A549 (cell line): ENCODE measurements around the gene OPRL1. TPM values are rescaled to one million over a fixed set of nuclear protein-coding genes. Genes with fewer than 3 reads are reported as not detected.

Experiments
- ATAC-seq, 2 experiments: fragments of 200-7000 bp in 1 of 2; fragments of >200 bp in 1 of 2; cut with Nextera tagmentation in 1 of 2; cut with Tn5 transposase in 1 of 2; 3 replicates each; pipeline versions ENCODE4 v1.8.0 to v1.9.1; 2018 to 2020; ENCODE audit warnings: mild to moderate bottlenecking in 1 of 2, moderate library complexity in 1 of 2
- CTCF ChIA-PET: fragments of 300-600 bp; sonication (Branson Sonifier 250); formaldehyde crosslinking; extraction: SDS; loops from one replicate; lab custom pipeline; 2021; ENCODE audit warnings: antibody characterized with exemption, inconsistent platforms; lab: Yijun Ruan, JAX
- POLR2A ChIA-PET: fragments of 350-600 bp; formaldehyde crosslinking; extraction: SDS; loops from one replicate; lab custom pipeline; 2021; ENCODE audit warnings: antibody characterized with exemption, inconsistent platforms; lab: Yijun Ruan, JAX
- DNase-seq, 2 experiments: peaks; one replicate each; pipeline versions ENCODE4 v3.0.0 to v3.0.0-alpha.2; 2011 to 2016; ENCODE audit warnings: low read depth in 1 of 2, low spot score in 1 of 2
- FAIRE-seq: peaks from 2 replicates; lab custom pipeline; 2011; peaks lifted over from hg19 to GRCh38; lab: Jason Lieb, UNC
- H3K27ac ChIP-seq, 2 experiments: fragments of >200 bp; sonication (Bioruptor Twin); formaldehyde crosslinking; 3 replicates each; pipeline ENCODE4 v1.5.1; 2016 to 2017
- H3K4me1 ChIP-seq: fragments of >200 bp; sonication (Bioruptor Twin); formaldehyde crosslinking; 3 replicates; pipeline ENCODE4 v1.6.1; 2016
- H3K4me2 ChIP-seq: fragments of >200 bp; sonication (Bioruptor Twin); formaldehyde crosslinking; 3 replicates; pipeline ENCODE4 v1.6.1; 2016
- H3K4me3 ChIP-seq: fragments of >200 bp; sonication (Bioruptor Twin); formaldehyde crosslinking; 3 replicates; pipeline ENCODE4 v1.5.1; 2016
- H3K9me3 ChIP-seq: fragments of >200 bp; sonication (Bioruptor Twin); formaldehyde crosslinking; 3 replicates; pipeline ENCODE4 v1.6.1; 2016
- BHLHE40 ChIP-seq: IDR thresholded peaks from 2 replicates; pipeline ENCODE4 v1.6.1; 2012; ENCODE audit warnings: low read depth, low read length, inconsistent platforms
- EHMT2 ChIP-seq: fragments of 200-600 bp; sonication (generic); IDR thresholded peaks from 2 replicates; pipeline ENCODE4 v1.6.1; 2016; ENCODE audit warnings: antibody characterized with exemption, low read depth, mild to moderate bottlenecking, moderate library complexity
- EP300 ChIP-seq, 2 experiments: fragments of >200 bp; sonication (Bioruptor Twin); formaldehyde crosslinking; IDR thresholded peaks; 2 replicates in 1 of 2; 3 replicates in 1 of 2; pipeline ENCODE4 v1.6.1; 2016 to 2017
- FOSB ChIP-seq: fragments of 250-450 bp; sonication (Bioruptor Pico); IDR thresholded peaks from 2 replicates; pipeline ENCODE4 v1.5.0; 2020; ENCODE audit warnings: mild to moderate bottlenecking, moderate library complexity
- GATA3 ChIP-seq: IDR thresholded peaks from 2 replicates; pipeline ENCODE4 v1.6.1; 2012; ENCODE audit warnings: borderline replicate concordance
- HMGXB4 ChIP-seq: fragments of 250-450 bp; sonication (Bioruptor Pico); IDR thresholded peaks from 2 replicates; pipeline ENCODE4 v1.5.0; 2021; ENCODE audit warnings: mild to moderate bottlenecking, moderate library complexity, borderline replicate concordance
- HOXA7 ChIP-seq: fragments of 250-450 bp; sonication (Bioruptor Pico); IDR thresholded peaks from 2 replicates; pipeline ENCODE4 v1.5.0; 2020; ENCODE audit warnings: mild to moderate bottlenecking, moderate library complexity
- HOXB5 ChIP-seq: fragments of 250-450 bp; sonication (Bioruptor Pico); IDR thresholded peaks from 2 replicates; pipeline ENCODE4 v1.5.0; 2020; ENCODE audit warnings: mild to moderate bottlenecking, moderate library complexity
- JUN ChIP-seq, 2 experiments: fragments of >200 bp; sonication (Bioruptor Twin); formaldehyde crosslinking; IDR thresholded peaks; 2 replicates in 1 of 2; 3 replicates in 1 of 2; pipeline ENCODE4 v1.6.1; 2016 to 2017
- JUNB ChIP-seq: fragments of >200 bp; sonication (Bioruptor Twin); formaldehyde crosslinking; IDR thresholded peaks from 2 replicates; pipeline ENCODE4 v1.6.1; 2016
- KDM1A ChIP-seq: fragments of 200-600 bp; sonication (generic); IDR thresholded peaks from 2 replicates; pipeline ENCODE4 v1.6.1; 2016; ENCODE audit warnings: low read depth, mild to moderate bottlenecking
- MAX ChIP-seq: IDR thresholded peaks from 2 replicates; pipeline ENCODE4 v1.6.1; 2012
- PHF8 ChIP-seq: fragments of 200-600 bp; sonication (generic); IDR thresholded peaks from 2 replicates; pipeline ENCODE4 v1.6.1; 2016; ENCODE audit warnings: low read depth, mild to moderate bottlenecking, antibody characterized with exemption, moderate library complexity, borderline replicate concordance
- RAD21 ChIP-seq, 2 experiments: fragments of >200 bp in 1 of 2; sonication (Bioruptor Twin) in 1 of 2; formaldehyde crosslinking in 1 of 2; IDR thresholded peaks in 1 of 2; conservative IDR thresholded peaks in 1 of 2; 2 replicates in 1 of 2; 3 replicates in 1 of 2; pipeline ENCODE4 v1.6.1; 2012 to 2018; ENCODE audit warnings: inconsistent platforms in 1 of 2
- RFX5 ChIP-seq: fragments of 450-650 bp; IDR thresholded peaks from 2 replicates; pipeline ENCODE4 v1.7.1; 2014; ENCODE audit warnings: antibody characterized with exemption, mild to moderate bottlenecking, moderate library complexity
- SREBF2 ChIP-seq: fragments of 450-650 bp; IDR thresholded peaks from 2 replicates; pipeline ENCODE4 v1.6.1; 2014; ENCODE audit warnings: mild to moderate bottlenecking, moderate library complexity
- ZNF302 ChIP-seq: fragments of 250-450 bp; sonication (Bioruptor Pico); IDR thresholded peaks from 2 replicates; pipeline ENCODE4 v1.9.0; 2021; ENCODE audit warnings: inconsistent platforms, mild to moderate bottlenecking, moderate library complexity
- WGBS: methylation state at CpG from one replicate; pipeline ENCODE4 v1.1.6; 2017; ENCODE audit errors: missing lambda C conversion rate; 5-methylcytosine and 5-hydroxymethylcytosine counted together
- polyA plus RNA-seq, 4 experiments: library from polyadenylated mRNA; depleted of rRNA in 3 of 4; stranded (reverse); fragments of >200 nt; fragmentation: RNase III in 1 of 4; extraction: RNeasy Plus Mini Kit Qiagen cat#74134 plus additional on column Dnase treatment in 1 of 4; gene quantifications; 2 replicates in 3 of 4; 3 replicates in 1 of 4; pipeline ENCODE4 v1.2.3, GENCODE V29; 2011 to 2017
- TF ChIP-seq, protein P1 (sequence below): fragments of >200 bp; sonication (Bioruptor Twin); formaldehyde crosslinking; IDR thresholded peaks from 3 replicates; pipeline ENCODE4 v1.5.1; 2016
- TF ChIP-seq, protein P2 (sequence below): fragments of >200 bp; sonication (Bioruptor Twin); formaldehyde crosslinking; IDR thresholded peaks from 3 replicates; pipeline ENCODE4 v1.6.1; 2016
- TF ChIP-seq, protein P3 (sequence below): IDR thresholded peaks from 2 replicates; pipeline ENCODE4 v1.6.1; 2012

Gene OPRL1
- polyA plus RNA-seq, 2 of the 4 experiments (the other 2 are of a cell fraction), result 0.54 to 1.2 TPM

GRCh38 chr20:64083804-64084684 lies 4.2 kb downstream of the OPRL1 start, which contains the start of gene LKAAEAR1:
LKAAEAR1 (minus strand) TSS chr20:64084398; CDS start chr20:64084219, 179 bp downstream.
- peak within 1 kb of the TSS; percentile 99 for H3K4me2 ChIP-seq
- peaks cover 14% of the 10 kb centered on the region for H3K4me1 ChIP-seq
- peak within 1 kb of the TSS; percentile 77 to 86 for H3K27ac ChIP-seq
- H3K9me3 ChIP-seq, result no peaks in the 10 kb centered on the region
- TF ChIP-seq MAX (0 out of 2 replicates have a peak, but pooled peaks have one; percentile 13), JUN (IDR thresholded peaks at IDR 0.05) (peak in 1 of 2 experiments; percentile 31; a peak in 1 of 5 replicates), PHF8 (peak; percentile 39; the same call in 1 of the 2 replicates), HOXA7 (no peak), RAD21 (conservative IDR thresholded peaks at IDR 0.05 in 1 of 2, IDR thresholded peaks at IDR 0.05 in 1 of 2) (peak in 1 of 2 experiments; percentile 4; a peak in 1 of 5 replicates)
- no peak for DNase-seq
- WGBS, result 60% methylated on average over 16 of the region's 86 CpGs
- FAIRE-seq, result no peak
- peak within 1 kb of the TSS; percentile 71 for H3K4me3 ChIP-seq
- ATAC-seq, result peak; percentile 3 to 6; a peak in 4 of 6 replicates
- POLR2A ChIA-PET, result interaction anchor here (0.9 to 1.7 kb wide), 3 partner anchors 22 to 564 kb away, joined by 4 read pairs; partner anchors contain the start of genes PPDPF and TCEA2
- CTCF ChIA-PET, result interaction anchor here (0.7 to 9.1 kb wide), 26 partner anchors 9 to 547 kb away, joined by 3 to 121 read pairs (median 4); partner anchors contain the start of genes PTK6 and SAMD10

DNA sequence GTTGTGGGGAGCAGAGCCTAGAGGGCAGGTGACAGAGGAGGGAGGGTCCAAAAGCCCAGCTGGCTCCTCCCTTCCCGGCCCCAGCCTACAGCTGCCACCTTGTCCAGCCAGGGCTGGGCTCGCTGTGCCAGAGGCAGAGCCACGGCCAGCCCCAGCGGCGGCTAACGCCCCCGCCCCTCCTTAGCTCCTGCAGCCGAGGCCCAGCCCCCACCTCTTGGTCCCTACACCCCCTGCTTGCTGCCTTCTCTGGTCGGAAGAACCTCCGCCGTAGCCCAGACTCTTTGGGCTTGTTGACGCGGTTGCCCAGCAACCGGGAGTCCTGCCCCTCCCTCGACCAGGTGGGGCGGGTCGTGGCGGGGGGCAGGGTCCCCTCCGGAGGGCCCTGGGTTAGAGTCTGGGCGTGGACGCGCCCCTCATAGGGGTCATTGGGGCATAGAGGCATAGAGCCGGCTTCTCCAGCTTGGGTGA lies 4.8 kb downstream of the OPRL1 start:
- POLR2A ChIA-PET, result interaction anchor here (1.7 kb wide), 1 partner anchor 31 kb away, joined by 4 read pairs; no protein-coding TSS in a partner anchor
- FAIRE-seq, result no peak
- no peak for ATAC-seq
- no peak overlapping the region for H3K27ac ChIP-seq
- WGBS, result 63% methylated on average over 4 of the region's 23 CpGs
- H3K4me3 ChIP-seq, result no peak overlapping the region
- TF ChIP-seq, protein P1, sequence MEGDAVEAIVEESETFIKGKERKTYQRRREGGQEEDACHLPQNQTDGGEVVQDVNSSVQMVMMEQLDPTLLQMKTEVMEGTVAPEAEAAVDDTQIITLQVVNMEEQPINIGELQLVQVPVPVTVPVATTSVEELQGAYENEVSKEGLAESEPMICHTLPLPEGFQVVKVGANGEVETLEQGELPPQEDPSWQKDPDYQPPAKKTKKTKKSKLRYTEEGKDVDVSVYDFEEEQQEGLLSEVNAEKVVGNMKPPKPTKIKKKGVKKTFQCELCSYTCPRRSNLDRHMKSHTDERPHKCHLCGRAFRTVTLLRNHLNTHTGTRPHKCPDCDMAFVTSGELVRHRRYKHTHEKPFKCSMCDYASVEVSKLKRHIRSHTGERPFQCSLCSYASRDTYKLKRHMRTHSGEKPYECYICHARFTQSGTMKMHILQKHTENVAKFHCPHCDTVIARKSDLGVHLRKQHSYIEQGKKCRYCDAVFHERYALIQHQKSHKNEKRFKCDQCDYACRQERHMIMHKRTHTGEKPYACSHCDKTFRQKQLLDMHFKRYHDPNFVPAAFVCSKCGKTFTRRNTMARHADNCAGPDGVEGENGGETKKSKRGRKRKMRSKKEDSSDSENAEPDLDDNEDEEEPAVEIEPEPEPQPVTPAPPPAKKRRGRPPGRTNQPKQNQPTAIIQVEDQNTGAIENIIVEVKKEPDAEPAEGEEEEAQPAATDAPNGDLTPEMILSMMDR, result no peak
- TF ChIP-seq EHMT2 (no peak), JUNB (no peak), HOXB5 (no peak), RFX5 (no peak), GATA3 (no peak), KDM1A (no peak), FOSB (CRISPR knock-in tag) (no peak), HMGXB4 (CRISPR knock-in tag) (no peak), SREBF2 (no peak), BHLHE40 (no peak), EP300 (IDR thresholded peaks at IDR 0.05) (no peak), ZNF302 (CRISPR knock-in tag) (no peak)
- TF ChIP-seq, protein P2, sequence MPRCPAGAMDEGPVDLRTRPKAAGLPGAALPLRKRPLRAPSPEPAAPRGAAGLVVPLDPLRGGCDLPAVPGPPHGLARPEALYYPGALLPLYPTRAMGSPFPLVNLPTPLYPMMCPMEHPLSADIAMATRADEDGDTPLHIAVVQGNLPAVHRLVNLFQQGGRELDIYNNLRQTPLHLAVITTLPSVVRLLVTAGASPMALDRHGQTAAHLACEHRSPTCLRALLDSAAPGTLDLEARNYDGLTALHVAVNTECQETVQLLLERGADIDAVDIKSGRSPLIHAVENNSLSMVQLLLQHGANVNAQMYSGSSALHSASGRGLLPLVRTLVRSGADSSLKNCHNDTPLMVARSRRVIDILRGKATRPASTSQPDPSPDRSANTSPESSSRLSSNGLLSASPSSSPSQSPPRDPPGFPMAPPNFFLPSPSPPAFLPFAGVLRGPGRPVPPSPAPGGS, result no peak
- TF ChIP-seq, protein P3, sequence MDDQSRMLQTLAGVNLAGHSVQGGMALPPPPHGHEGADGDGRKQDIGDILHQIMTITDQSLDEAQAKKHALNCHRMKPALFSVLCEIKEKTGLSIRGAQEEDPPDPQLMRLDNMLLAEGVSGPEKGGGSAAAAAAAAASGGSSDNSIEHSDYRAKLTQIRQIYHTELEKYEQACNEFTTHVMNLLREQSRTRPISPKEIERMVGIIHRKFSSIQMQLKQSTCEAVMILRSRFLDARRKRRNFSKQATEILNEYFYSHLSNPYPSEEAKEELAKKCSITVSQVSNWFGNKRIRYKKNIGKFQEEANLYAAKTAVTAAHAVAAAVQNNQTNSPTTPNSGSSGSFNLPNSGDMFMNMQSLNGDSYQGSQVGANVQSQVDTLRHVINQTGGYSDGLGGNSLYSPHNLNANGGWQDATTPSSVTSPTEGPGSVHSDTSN, result no peak
- no peaks in the 10 kb centered on the region for H3K9me3 ChIP-seq
- H3K4me2 ChIP-seq, result peak overlapping the region; percentile 99; the same call in 1 of the 3 replicates
- H3K4me1 ChIP-seq, result peaks cover 13% of the 10 kb centered on the region
- CTCF ChIA-PET, result interaction anchor here (0.7 to 9.1 kb wide), 17 partner anchors 10 to 547 kb away, joined by 3 to 121 read pairs (median 5); partner anchors contain the start of gene PTK6
- DNase-seq, result no peak
